Fibroblast of mammary gland (primary cell): ENCODE measurements around the gene PRSS8.

ENCODE experiments used
- DNase-seq: peaks from one replicate; pipeline ENCODE4 v3.0.0-alpha.2; 2010; ENCODE audit warnings: low read depth
- H3K4me3 ChIP-seq: 2 replicates; pipeline ENCODE4 v1.5.1; 2011; ENCODE audit warnings: low read depth, mild to moderate bottlenecking, low read length, moderate library complexity; ENCODE audit not compliant: control insufficient read depth
- CTCF ChIP-seq: conservative IDR thresholded peaks from 2 replicates; pipeline ENCODE4 v1.5.1; 2011; ENCODE audit warnings: low read depth, low read length, inconsistent platforms; ENCODE audit not compliant: control insufficient read depth, insufficient read depth

PRSS8 gene

DNA sequence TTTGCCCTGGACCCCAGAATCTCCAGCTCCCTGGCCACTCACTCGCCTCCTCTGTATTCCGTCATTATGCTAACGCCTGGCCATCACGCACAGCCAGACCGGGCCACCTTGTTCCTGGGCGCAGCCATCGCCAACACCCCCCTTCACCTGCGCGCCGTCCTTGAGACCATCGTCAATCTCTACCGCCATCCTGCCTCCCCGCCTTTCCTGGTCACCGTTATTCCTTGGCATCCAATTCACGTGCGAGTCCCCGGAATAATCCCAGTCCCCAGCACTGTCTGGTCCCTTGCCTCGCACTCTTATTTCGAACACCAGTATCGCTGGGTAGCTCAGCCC is 41.5 kb downstream of the PRSS8 start:
- no peak for TF ChIP-seq CTCF
- H3K4me3 ChIP-seq = peak overlapping the region; percentile 94
- no peak for DNase-seq

GRCh38 chr16:31093132-31093703 is 42.3 kb downstream of the PRSS8 start:
- TF ChIP-seq CTCF = no peak
- peak overlapping the region; percentile 94 for H3K4me3 ChIP-seq
- peak; percentile 64 for DNase-seq

GRCh38 chr16:31092330-31092729 is 43.2 kb downstream of the PRSS8 start:
- no peak for TF ChIP-seq CTCF
- peak; percentile 88 for DNase-seq

GRCh38 chr16:31090540-31090939 is 45.0 kb downstream of the PRSS8 start:
- no peak overlapping the region for H3K4me3 ChIP-seq
- TF ChIP-seq CTCF = no peak
- DNase-seq = peak; percentile 71

More at GRCh38 chr16:31092330-31092729, 43.2 kb downstream of the PRSS8 start:
- no peak overlapping the region for H3K4me3 ChIP-seq

DNA sequence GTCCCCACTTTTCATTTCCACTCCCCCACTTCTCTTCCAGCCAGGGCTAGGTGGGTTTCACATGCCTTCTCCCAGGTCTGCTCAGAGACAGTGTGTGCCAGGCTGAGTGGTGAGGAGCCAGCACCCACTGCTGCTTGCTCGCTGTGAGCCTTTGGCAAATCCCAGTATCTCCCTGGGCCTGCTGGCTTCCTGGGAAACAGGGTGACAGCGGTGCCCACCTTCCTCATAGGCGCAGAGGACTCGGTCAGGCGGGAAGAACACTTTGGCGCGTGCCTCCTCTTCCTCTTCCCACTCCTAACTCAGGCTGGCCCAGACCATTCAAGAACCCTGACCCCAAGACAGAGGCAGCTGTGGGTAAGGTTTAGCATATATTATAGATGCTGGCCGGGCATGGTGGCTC is 46.3 kb downstream of the PRSS8 start:
- no peak for DNase-seq
- TF ChIP-seq CTCF = no peak
- no peak overlapping the region for H3K4me3 ChIP-seq

GRCh38 chr16:31088459-31089183 is 46.9 kb downstream of the PRSS8 start, which contains the start of gene PRSS53:
Gene PRSS53 (minus strand): TSS chr16:31088943. CDS start chr16:31088809, 134 bp downstream.
- no peak for DNase-seq
- no peak within 1 kb of the TSS for H3K4me3 ChIP-seq
- TF ChIP-seq CTCF = no peak

- no peak for DNase-seq
- no peak overlapping the region for H3K4me3 ChIP-seq
- no peak for TF ChIP-seq CTCF
These were observed 47.6 kb downstream of the PRSS8 start for GRCh38 chr16:31087971-31088370.
